H1 (cell line): ENCODE results near the gene ZMYM2. TPM values are rescaled to one million over a fixed set of nuclear protein-coding genes. Genes with fewer than 3 reads are reported as not detected.
A peak's percentile ranks its signal among the peaks of the same experiment; 100 is the strongest.

Experiments used
- CTCF ChIA-PET: fragments of 300-600 bp; sonication (Branson Sonifier 250); formaldehyde crosslinking; loops from one replicate; lab custom pipeline; 2021; ENCODE audit not compliant: partially characterized antibody; lab: Charles Lee
- POLR2A ChIA-PET: fragments of 300-600 bp; sonication (Branson Sonifier 250); formaldehyde crosslinking; loops from one replicate; lab custom pipeline; 2021; ENCODE audit warnings: inconsistent platforms; ENCODE audit not compliant: partially characterized antibody; lab: Charles Lee
- DNase-seq, 2 experiments: peaks; one replicate each; pipeline versions ENCODE4 v3.0.0 to v3.0.0-alpha.2; 2010 to 2022; ENCODE audit warnings: low spot score in 2 of 2, low read depth in 1 of 2, mixed read lengths in 1 of 2
- FAIRE-seq: peaks from 2 replicates; lab custom pipeline; 2011; peaks lifted over from hg19 to GRCh38; lab: Jason Lieb, UNC
- H2AFZ ChIP-seq: 2 replicates; pipeline ENCODE4 v1.8.1; 2012; ENCODE audit warnings: low read length, inconsistent platforms
- H2AK5ac ChIP-seq: 2 replicates; pipeline ENCODE4 v1.6.1; 2013; ENCODE audit warnings: low read depth, low read length
- H2BK120ac ChIP-seq: replicated peaks from 2 replicates; pipeline ENCODE3; 2013; ENCODE audit warnings: low read depth, low read length, inconsistent platforms
- H2BK12ac ChIP-seq: 2 replicates; pipeline ENCODE4 v1.6.1; 2013; ENCODE audit warnings: low read depth, low read length
- H2BK15ac ChIP-seq: 2 replicates; pipeline ENCODE4 v1.6.1; 2013; ENCODE audit warnings: low read length
- H2BK20ac ChIP-seq: 2 replicates; pipeline ENCODE4 v1.6.1; 2013; ENCODE audit warnings: low read length
- H2BK5ac ChIP-seq: 2 replicates; pipeline ENCODE4 v1.6.1; 2013; ENCODE audit warnings: low read depth, low read length
- H3K14ac ChIP-seq: 2 replicates; pipeline ENCODE4 v1.6.1; 2013; ENCODE audit warnings: inconsistent platforms; ENCODE audit not compliant: insufficient read length
- H3K18ac ChIP-seq: 2 replicates; pipeline ENCODE4 v1.6.1; 2013; ENCODE audit warnings: low read length; ENCODE audit errors: extremely low read depth
- H3K23ac ChIP-seq: 2 replicates; pipeline ENCODE4 v1.6.1; 2013; ENCODE audit warnings: inconsistent platforms; ENCODE audit not compliant: insufficient read length
- H3K23me2 ChIP-seq: 2 replicates; pipeline ENCODE4 v1.6.1; 2013; ENCODE audit warnings: low read depth, low read length
- H3K27ac ChIP-seq: 2 replicates; pipeline ENCODE4 v1.6.1; 2011; ENCODE audit warnings: low read depth, low read length, inconsistent platforms
- H3K27me3 ChIP-seq, 4 experiments: replicated peaks in 1 of 4; 1 replicate in 1 of 4; 2 replicates in 3 of 4; pipeline versions ENCODE4 v1.6.1 to v1.8.1; 2011 to 2013; ENCODE audit warnings: low read length in 3 of 4, mild to moderate bottlenecking in 3 of 4, inconsistent platforms in 2 of 4, mixed read lengths in 2 of 4, moderate library complexity in 1 of 4; ENCODE audit not compliant: control insufficient read depth in 3 of 4, insufficient read depth in 3 of 4; ENCODE audit errors: extremely low read depth in 1 of 4
- H3K36me3 ChIP-seq, 4 experiments: 2 replicates each; pipeline versions ENCODE4 v1.6.1 to v1.8.1; 2011 to 2013; ENCODE audit warnings: mild to moderate bottlenecking in 4 of 4, low read length in 3 of 4, moderate library complexity in 2 of 4, control low read depth in 1 of 4, inconsistent platforms in 1 of 4; ENCODE audit not compliant: insufficient read depth in 4 of 4, control insufficient read depth in 2 of 4
- H3K4ac ChIP-seq: replicated peaks from 2 replicates; pipeline ENCODE3; 2013; ENCODE audit warnings: low read length, low read depth, mixed read lengths, inconsistent platforms; ENCODE audit not compliant: insufficient read length
- H3K4me1 ChIP-seq, 4 experiments: replicated peaks in 1 of 4; 1 replicate in 1 of 4; 2 replicates in 3 of 4; pipeline versions ENCODE4 v1.6.1 to v1.8.1; 2011 to 2013; ENCODE audit warnings: low read length in 3 of 4, inconsistent platforms in 2 of 4, mixed read lengths in 1 of 4; ENCODE audit not compliant: insufficient read depth in 4 of 4, control insufficient read depth in 3 of 4
- H3K4me2 ChIP-seq, 2 experiments: 2 replicates each; pipeline versions ENCODE4 v1.6.1 to v1.8.1; 2011 to 2013; ENCODE audit warnings: low read depth in 2 of 2, low read length in 2 of 2, control low read depth in 1 of 2, inconsistent platforms in 1 of 2, mild to moderate bottlenecking in 1 of 2; ENCODE audit not compliant: insufficient read depth in 1 of 2
- H3K4me3 ChIP-seq, 4 experiments: fragments of 200-600, 300-600 bp in 1 of 4; sonication (generic), shearing (Covaris generic), sonication (Bioruptor Twin) in 1 of 4; 2 replicates each; pipeline versions ENCODE4 v1.5.1 to v1.8.1; 2011 to 2016; ENCODE audit warnings: low read length in 4 of 4, low read depth in 3 of 4, control low read depth in 2 of 4, inconsistent platforms in 2 of 4, mild to moderate bottlenecking in 2 of 4, mixed read lengths in 1 of 4, moderate library complexity in 1 of 4; ENCODE audit not compliant: insufficient read depth in 2 of 4; ENCODE audit errors: extremely low read depth in 1 of 4
- H3K56ac ChIP-seq: replicated peaks from 2 replicates; pipeline ENCODE3; 2013; ENCODE audit warnings: low read depth, mild to moderate bottlenecking, mixed read lengths, low read length, inconsistent platforms; ENCODE audit not compliant: insufficient read length
- H3K79me1 ChIP-seq: 2 replicates; pipeline ENCODE4 v1.6.1; 2013; ENCODE audit warnings: low read depth, low read length, control low read depth
- H3K79me2 ChIP-seq, 2 experiments: 2 replicates each; pipeline versions ENCODE4 v1.6.1 to v1.8.1; 2012 to 2013; ENCODE audit warnings: low read length in 2 of 2, mild to moderate bottlenecking in 2 of 2, inconsistent platforms in 1 of 2; ENCODE audit not compliant: insufficient read depth in 2 of 2, control insufficient read depth in 1 of 2
- H3K9ac ChIP-seq, 4 experiments: replicated peaks in 1 of 4; 1 replicate in 1 of 4; 2 replicates in 3 of 4; pipeline versions ENCODE4 v1.6.1 to v1.8.1; 2011 to 2013; ENCODE audit warnings: low read depth in 3 of 4, low read length in 3 of 4, control low read depth in 2 of 4, mild to moderate bottlenecking in 2 of 4, moderate library complexity in 2 of 4, inconsistent platforms in 1 of 4; ENCODE audit errors: extremely low read depth in 1 of 4
- H3K9me3 ChIP-seq, 2 experiments: 2 replicates each; pipeline versions ENCODE4 v1.6.1 to v1.8.1; 2012 to 2013; ENCODE audit warnings: mild to moderate bottlenecking in 2 of 2, moderate library complexity in 2 of 2, control low read depth in 1 of 2, inconsistent platforms in 1 of 2, low read depth in 1 of 2, low read length in 1 of 2, mixed read lengths in 1 of 2; ENCODE audit not compliant: insufficient read depth in 2 of 2
- H4K20me1 ChIP-seq, 2 experiments: replicated peaks in 1 of 2; 2 replicates each; pipeline versions ENCODE3 to v1.8.1; 2011 to 2013; ENCODE audit warnings: inconsistent platforms in 2 of 2, low read length in 2 of 2, mild to moderate bottlenecking in 1 of 2; ENCODE audit not compliant: insufficient read depth in 2 of 2, control insufficient read depth in 1 of 2
- H4K5ac ChIP-seq: 2 replicates; pipeline ENCODE4 v1.6.1; 2013; ENCODE audit warnings: low read length, low read depth, mixed read lengths, inconsistent platforms; ENCODE audit not compliant: insufficient read length
- H4K8ac ChIP-seq: 2 replicates; pipeline ENCODE4 v1.8.0; 2013; ENCODE audit warnings: mild to moderate bottlenecking, moderate library complexity, low read length, inconsistent platforms; ENCODE audit not compliant: insufficient read depth; ENCODE audit errors: extremely low read depth
- H4K91ac ChIP-seq: replicated peaks from 2 replicates; pipeline ENCODE3; 2013; ENCODE audit warnings: low read length, mixed read lengths, inconsistent platforms; ENCODE audit not compliant: insufficient read length
- BRCA1 ChIP-seq: IDR thresholded peaks from 2 replicates; pipeline ENCODE4 v1.6.1; 2012; ENCODE audit warnings: low read depth, low read length, improper control_type of control experiment
- HDAC6 ChIP-seq: IDR thresholded peaks from one replicate; pipeline ENCODE4 v1.7.1; 2012; ENCODE audit warnings: low read depth, mild to moderate bottlenecking, inconsistent platforms, low read length, moderate library complexity
- KDM4A ChIP-seq: IDR thresholded peaks from one replicate; pipeline ENCODE4 v1.7.1; 2012; ENCODE audit warnings: low read depth, mild to moderate bottlenecking, moderate library complexity, low read length, inconsistent platforms; ENCODE audit not compliant: severe bottlenecking
- RXRA ChIP-seq: IDR thresholded peaks from 2 replicates; pipeline ENCODE4 v1.6.1; 2011; ENCODE audit warnings: low read depth, mild to moderate bottlenecking, low read length, moderate library complexity; ENCODE audit not compliant: insufficient read depth
- SIN3A ChIP-seq, 2 experiments: IDR thresholded peaks in 1 of 2; conservative IDR thresholded peaks in 1 of 2; 2 replicates each; pipeline ENCODE4 v1.6.1; 2011 to 2012; ENCODE audit warnings: low read length in 2 of 2, improper control_type of control experiment in 1 of 2, low read depth in 1 of 2, mild to moderate bottlenecking in 1 of 2
- SP1 ChIP-seq: IDR thresholded peaks from 2 replicates; pipeline ENCODE4 v1.6.1; 2011; ENCODE audit warnings: low read depth, low read length
- SUZ12 ChIP-seq: fragments of 200-600 bp; sonication (generic); IDR thresholded peaks from 2 replicates; pipeline ENCODE4 v1.6.1; 2012; ENCODE audit warnings: mild to moderate bottlenecking, inconsistent platforms, low read length, moderate library complexity, mixed read lengths
- TAF7 ChIP-seq: optimal IDR thresholded peaks from 2 replicates; pipeline ENCODE3; 2011; ENCODE audit warnings: low read depth, mild to moderate bottlenecking, inconsistent platforms, low read length, moderate library complexity, borderline replicate concordance
- USF2 ChIP-seq: IDR thresholded peaks from 2 replicates; pipeline ENCODE4 v1.6.1; 2011; ENCODE audit warnings: low read length, improper control_type of control experiment
- WGBS, 2 experiments: shearing (Covaris generic) in 1 of 2; methylation state at CpG; one replicate each; pipeline versions ENCODE4 v1.1.6 to v1.1.7; 2013 to 2015; ENCODE audit warnings: low lambda C conversion rate in 2 of 2, mixed read lengths in 2 of 2, inconsistent platforms in 1 of 2, low coverage in 1 of 2, missing lambda C conversion rate in 1 of 2; ENCODE audit not compliant: insufficient replicate concordance in 2 of 2, insufficient coverage in 1 of 2, insufficient read length in 1 of 2; ENCODE audit errors: extremely low coverage in 1 of 2, missing lambda C conversion rate in 1 of 2; 5-methylcytosine and 5-hydroxymethylcytosine counted together
- polyA plus RNA-seq, 7 experiments: library from polyadenylated mRNA; depleted of rRNA in 3 of 7; stranded (reverse) in 5 of 7; unstranded in 2 of 7; fragments of >200 nt in 5 of 7; fragments of 200-250 nt in 2 of 7; gene quantifications; 1 replicate in 5 of 7; 2 replicates in 1 of 7; 4 replicates in 1 of 7; pipeline versions ENCODE4 v1.2.1 to v1.2.3, GENCODE V29; 2011 to 2013; ENCODE audit warnings: missing spikeins in 2 of 7, mixed read lengths in 2 of 7
- total RNA-seq: library from RNA; stranded (reverse); fragmentation: NEBNext Ultra II Directional; extraction: Animal tissue kit (Norgen Biotek cat#: 25700); gene quantifications from 2 replicates; pipeline ENCODE4 v1.2.1, GENCODE V29; 2021

Gene ZMYM2
- total and polyA plus RNA-seq, 2 of the 8 experiments (the other 6 are each of a cell fraction or from before 2014, with no cell fraction given), result 41.2 to 159 TPM

- H3K36me3 ChIP-seq, result no peaks in the 10 kb centered on the region
- TF ChIP-seq SIN3A (conservative IDR thresholded peaks at IDR 0.05 in 1 of 2, IDR thresholded peaks at IDR 0.05 in 1 of 2; ENCODE audit: low read depth in 1 of 2, low read length in 2 of 2) (no peak), SP1 (no peak), TAF7 (no peak), USF2 (no peak), HDAC6 (no peak), SUZ12 (no peak), RXRA (no peak), KDM4A (no peak), BRCA1 (no peak)
- TF ChIP-seq, all 59 proteins: peak for 0
- DNase-seq (no peak), FAIRE-seq (no peak)
- ChIA-PET POLR2A (interaction anchor here (1.1 kb wide), 1 partner anchor 41 kb away, joined by 3 read pairs; no protein-coding TSS in a partner anchor), CTCF (interaction anchor here (1.2 to 2.8 kb wide), 6 partner anchors 9 to 66 kb away, joined by 3 to 12 read pairs (median 11); partner anchors contain the start of gene GJA3)
- no peak overlapping the region for H3K56ac ChIP-seq
- no peak overlapping the region for H2BK120ac ChIP-seq
- no peak overlapping the region for H2BK12ac ChIP-seq
- H3K4me1 ChIP-seq, result peaks cover 0 to 7% (median 2%) of the 10 kb centered on the region in 4 experiments; a peak in 4 of 7 replicates
- H3K4ac ChIP-seq, result no peak overlapping the region
- no peak overlapping the region for H4K8ac ChIP-seq
- H4K20me1 ChIP-seq, result no peaks in the 10 kb centered on the region
- H3K23me2 ChIP-seq, result peaks cover 25% of the 10 kb centered on the region
- no peak overlapping the region for H4K91ac ChIP-seq
- H3K79me1 ChIP-seq, result no peaks in the 10 kb centered on the region
- H3K4me3 ChIP-seq, result peak overlapping the region in 3 of 4 experiments; percentile 58 to 65 (median 59); a peak in 4 of 8 replicates
- H2AK5ac ChIP-seq, result no peak overlapping the region
- no peak overlapping the region for H3K14ac ChIP-seq
- H3K18ac ChIP-seq, result no peak overlapping the region
- H3K27me3 ChIP-seq, result peaks cover 0 to 20% (median 15%) of the 10 kb centered on the region in 4 experiments; a peak in 6 of 7 replicates
- no peaks in the 10 kb centered on the region for H3K9me3 ChIP-seq
- H3K9ac ChIP-seq, result no peak overlapping the region
- peak overlapping the region; percentile 89 to 98 for H3K4me2 ChIP-seq
- H3K27ac ChIP-seq, result no peak overlapping the region
- H3K79me2 ChIP-seq, result no peaks in the 10 kb centered on the region
- 86% methylated on average over 17 of the region's 18 CpGs; no CpG with 5 or more reads in 1 of the 2 experiments for WGBS, 2 experiments
- H2AFZ ChIP-seq, result no peak overlapping the region
- no peak overlapping the region for H2BK15ac ChIP-seq
- H3K23ac ChIP-seq, result no peak overlapping the region
- H4K5ac ChIP-seq, result no peak overlapping the region
- no peak overlapping the region for H2BK5ac ChIP-seq
- no peak overlapping the region for H2BK20ac ChIP-seq
Observed at GRCh38 chr13:20129076-20129475, 170.5 kb downstream of the ZMYM2 start.
